ENCODE results near the gene IL1RAPL1. TPM values are rescaled to one million over a fixed set of nuclear protein-coding genes. Genes with fewer than 3 reads are reported as not detected.

IL1RAPL1 gene
- total RNA-seq, 2 experiments from 2014 or later, result not detected

DNA sequence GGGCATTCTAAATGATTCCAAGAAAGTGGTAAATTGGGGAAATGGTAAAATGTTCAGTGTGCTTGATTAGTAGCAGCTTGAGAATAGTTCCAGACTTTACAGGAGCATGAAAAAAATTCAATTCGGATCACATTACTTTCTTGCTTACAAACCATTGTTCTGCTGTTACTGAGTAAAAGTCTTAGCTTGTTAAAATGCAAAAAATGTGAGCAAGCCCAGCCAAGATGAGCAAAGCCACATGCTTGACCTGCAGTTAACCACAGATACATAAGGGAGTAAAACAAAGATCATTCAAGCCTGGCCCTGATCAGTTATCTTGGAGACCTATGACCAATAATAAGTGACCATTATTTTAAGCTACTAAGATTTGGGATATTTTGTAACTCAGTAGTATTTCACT lies 1065.2 kb downstream of the IL1RAPL1 start:
- DNase-seq (no peak), ATAC-seq (ENCODE audit: low read depth) (no peak)
- Mint-ChIP-seq H3K27me3 (no peaks in the 10 kb centered on the region), H3K4me3 (no peak overlapping the region), H3K4me1 (no peaks in the 10 kb centered on the region), H3K36me3 (no peaks in the 10 kb centered on the region), H3K27ac (no peak overlapping the region), H3K9me3 (no peaks in the 10 kb centered on the region)
- POLR2A ChIA-PET, result no interaction called here

DNA sequence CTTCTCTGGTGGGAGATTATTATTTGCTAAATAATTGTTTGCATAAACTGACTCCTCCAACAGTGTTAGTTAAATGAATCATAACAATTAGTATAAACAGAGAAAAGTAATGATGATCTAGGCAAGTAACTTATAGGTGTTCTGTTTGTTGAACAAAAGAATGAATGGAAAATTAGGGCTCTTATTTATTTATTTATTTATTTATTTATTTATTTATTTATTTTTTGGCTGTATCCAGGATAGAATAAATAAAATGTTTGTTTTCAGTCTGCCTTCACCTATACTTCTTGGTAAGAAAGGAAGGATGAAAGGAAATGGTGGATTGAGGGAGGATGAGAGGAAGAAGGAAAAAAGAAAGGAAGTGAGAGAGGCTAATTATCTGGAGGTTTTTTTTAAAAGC lies 1066.5 kb downstream of the IL1RAPL1 start:
- no peak overlapping the region for H3K27ac Mint-ChIP-seq
- no peaks in the 10 kb centered on the region for H3K27me3 Mint-ChIP-seq
- no peaks in the 10 kb centered on the region for H3K4me1 Mint-ChIP-seq
- H3K4me3 Mint-ChIP-seq, result no peak overlapping the region
- no peaks in the 10 kb centered on the region for H3K9me3 Mint-ChIP-seq
- ATAC-seq (ENCODE audit: low read depth), result no peak
- no peaks in the 10 kb centered on the region for H3K36me3 Mint-ChIP-seq
- POLR2A ChIA-PET, result no interaction called here
- no peak for DNase-seq

DNA sequence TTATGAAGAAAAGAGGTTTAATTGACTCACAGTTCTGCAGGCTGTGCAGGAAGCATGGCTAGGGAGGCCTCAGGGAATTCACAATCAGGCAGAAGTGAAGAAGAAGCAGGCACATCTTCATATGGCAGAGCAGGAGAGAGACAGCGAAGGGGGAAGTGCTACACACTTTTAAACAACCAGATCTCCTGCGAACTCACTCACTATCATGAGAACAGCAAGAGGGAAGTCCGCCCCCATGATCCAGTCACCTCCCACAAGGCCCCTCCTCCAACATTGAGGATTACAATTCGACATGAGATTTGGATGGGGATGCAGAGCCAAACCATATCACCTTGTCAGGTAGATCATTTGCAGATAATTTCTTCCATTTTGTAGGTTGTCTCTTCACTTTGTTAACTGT lies 1072.7 kb downstream of the IL1RAPL1 start:
- POLR2A ChIA-PET, result no interaction called here
- H3K9me3 Mint-ChIP-seq, result no peaks in the 10 kb centered on the region
- no peak for ATAC-seq (ENCODE audit: low read depth)
- no peak overlapping the region for H3K27ac Mint-ChIP-seq
- DNase-seq, result no peak
- no peaks in the 10 kb centered on the region for H3K36me3 Mint-ChIP-seq
- H3K27me3 Mint-ChIP-seq, result no peaks in the 10 kb centered on the region
- no peaks in the 10 kb centered on the region for H3K4me1 Mint-ChIP-seq
- no peak overlapping the region for H3K4me3 Mint-ChIP-seq

DNA sequence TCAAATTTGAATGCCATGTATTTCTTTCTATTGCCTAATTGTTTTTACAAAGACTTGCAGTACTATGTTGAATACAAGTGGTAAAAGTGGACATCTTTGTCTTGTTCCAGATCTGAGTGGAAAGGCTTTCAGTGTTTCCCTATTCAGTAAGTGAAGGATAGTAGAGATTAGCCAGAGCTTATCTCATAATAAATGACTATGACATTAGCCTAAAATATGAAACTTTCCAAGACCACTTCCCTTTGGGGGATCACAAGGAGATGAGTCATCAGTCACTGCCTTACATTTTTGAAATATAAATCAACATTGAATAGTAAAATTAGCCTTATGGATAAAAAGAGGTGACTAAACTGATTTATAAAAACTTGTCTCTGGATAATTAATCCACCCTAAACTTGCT lies 1074.0 kb downstream of the IL1RAPL1 start:
- H3K4me3 Mint-ChIP-seq, result no peak overlapping the region
- POLR2A ChIA-PET, result no interaction called here
- ATAC-seq (ENCODE audit: low read depth), result no peak
- no peak overlapping the region for H3K27ac Mint-ChIP-seq
- no peaks in the 10 kb centered on the region for H3K27me3 Mint-ChIP-seq
- no peaks in the 10 kb centered on the region for H3K36me3 Mint-ChIP-seq
- no peak for DNase-seq
- H3K4me1 Mint-ChIP-seq, result no peaks in the 10 kb centered on the region
- no peaks in the 10 kb centered on the region for H3K9me3 Mint-ChIP-seq

DNA sequence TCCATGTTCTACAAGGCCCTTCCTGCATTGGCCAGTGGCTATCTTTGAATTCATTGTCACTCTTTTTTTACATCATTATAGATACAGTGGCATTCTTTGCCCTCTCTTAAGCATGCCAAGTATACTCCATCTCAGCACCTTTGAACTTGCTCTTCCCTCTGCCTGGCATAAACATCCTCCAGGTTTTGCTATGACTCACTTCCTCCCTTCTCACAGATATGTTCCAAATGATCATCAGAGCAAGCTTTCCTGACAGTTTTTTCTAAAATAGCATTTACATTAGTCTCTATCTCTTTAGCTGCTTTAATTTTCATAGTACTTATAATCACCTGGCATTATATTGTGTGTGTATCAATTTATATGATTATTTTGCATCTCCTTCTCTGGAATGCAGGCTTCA lies 1074.9 kb downstream of the IL1RAPL1 start:
- H3K4me3 Mint-ChIP-seq, result no peak overlapping the region
- H3K27me3 Mint-ChIP-seq, result no peaks in the 10 kb centered on the region

DNA sequence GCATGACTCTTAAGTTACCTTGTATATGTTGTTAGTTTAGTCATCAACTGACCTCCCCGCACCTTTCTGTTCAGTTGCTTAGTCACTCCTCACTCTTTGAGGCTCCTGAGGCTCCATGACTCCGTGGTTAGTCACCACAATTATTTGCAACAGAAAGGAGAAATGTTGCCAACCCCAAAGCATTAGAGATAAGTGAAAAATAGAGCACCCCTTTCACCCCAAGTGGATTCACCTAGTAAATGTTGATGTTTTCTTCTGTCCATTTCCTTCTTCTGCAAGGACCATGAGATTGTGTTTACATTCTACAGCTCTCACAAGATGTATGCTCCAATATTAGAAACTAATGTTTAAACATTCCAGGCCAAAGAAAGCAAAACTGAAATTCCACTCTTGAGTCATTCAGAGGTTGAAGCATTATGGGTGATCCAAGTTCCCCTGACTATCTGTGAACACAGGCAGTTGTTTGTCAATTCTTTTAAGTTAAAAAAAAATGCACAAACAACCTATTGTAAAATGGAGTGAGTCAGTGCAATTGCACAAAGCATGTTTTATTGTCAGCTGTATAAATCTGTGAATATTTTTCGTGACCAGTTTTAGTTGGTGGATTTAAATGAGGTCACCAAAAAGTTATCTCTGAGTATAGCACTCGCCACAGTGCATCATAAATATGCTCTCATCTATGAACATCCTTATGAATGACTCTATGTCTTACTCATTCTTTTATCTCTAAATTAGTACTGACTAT lies 1075.7 kb downstream of the IL1RAPL1 start:
- H3K4me3 Mint-ChIP-seq, result no peak overlapping the region
- H3K27ac Mint-ChIP-seq, result no peak overlapping the region
- POLR2A ChIA-PET, result no interaction called here
- H3K27me3 Mint-ChIP-seq, result no peaks in the 10 kb centered on the region
- DNase-seq, result no peak
- no peaks in the 10 kb centered on the region for H3K36me3 Mint-ChIP-seq
- no peaks in the 10 kb centered on the region for H3K9me3 Mint-ChIP-seq
- H3K4me1 Mint-ChIP-seq, result no peaks in the 10 kb centered on the region
- no peak for ATAC-seq (ENCODE audit: low read depth)

More for the DNA sequence above, 1074.9 kb downstream of the IL1RAPL1 start:
- Mint-ChIP-seq H3K36me3 (no peaks in the 10 kb centered on the region), H3K9me3 (no peaks in the 10 kb centered on the region), H3K27ac (no peak overlapping the region), H3K4me1 (no peaks in the 10 kb centered on the region)
- no peak for ATAC-seq (ENCODE audit: low read depth)
- DNase-seq, result no peak
- POLR2A ChIA-PET, result no interaction called here

DNA sequence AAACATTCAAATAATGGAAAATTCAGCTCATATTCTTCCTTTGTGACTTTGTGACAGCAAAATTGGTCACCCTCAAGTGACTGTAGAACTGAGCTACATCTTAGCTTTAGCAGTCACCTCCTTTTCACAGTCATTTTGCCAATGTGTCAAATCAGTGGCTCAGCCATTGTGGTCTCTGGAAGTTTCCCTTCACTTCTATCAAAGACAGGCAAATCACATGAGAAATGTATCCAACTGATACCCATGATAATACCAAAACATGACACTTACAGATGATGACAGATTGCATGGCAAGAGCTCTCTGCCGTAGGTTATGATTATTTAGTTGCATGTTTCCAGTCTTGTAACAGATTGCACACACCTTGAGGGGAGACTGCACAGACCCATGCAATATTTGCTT lies 1078.3 kb downstream of the IL1RAPL1 start:
- ATAC-seq (ENCODE audit: low read depth) (no peak), DNase-seq (no peak)
- Mint-ChIP-seq H3K27me3 (no peaks in the 10 kb centered on the region), H3K9me3 (no peaks in the 10 kb centered on the region), H3K27ac (no peak overlapping the region), H3K4me3 (no peak overlapping the region), H3K4me1 (no peaks in the 10 kb centered on the region), H3K36me3 (no peaks in the 10 kb centered on the region)
- POLR2A ChIA-PET, result no interaction called here

DNA sequence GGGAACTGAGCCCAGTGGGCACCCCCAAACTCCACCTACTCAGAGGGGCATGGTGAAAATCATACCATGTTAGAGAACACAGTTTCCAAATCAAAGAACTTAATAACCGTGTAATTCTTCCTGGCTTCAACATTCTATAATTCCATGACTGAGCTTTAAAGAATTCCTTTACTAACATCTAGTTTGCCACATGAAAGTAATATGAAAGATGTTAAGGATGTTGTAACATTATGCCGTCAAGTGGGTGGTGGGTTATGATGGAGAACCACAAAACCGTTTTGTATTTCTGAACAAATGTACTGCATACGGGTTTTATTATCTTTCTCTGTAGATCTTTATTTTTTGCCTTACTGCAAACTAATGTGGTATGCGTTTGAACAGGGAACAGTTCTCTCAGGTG lies 1079.1 kb downstream of the IL1RAPL1 start:
- H3K4me3 Mint-ChIP-seq, result no peak overlapping the region

DNA sequence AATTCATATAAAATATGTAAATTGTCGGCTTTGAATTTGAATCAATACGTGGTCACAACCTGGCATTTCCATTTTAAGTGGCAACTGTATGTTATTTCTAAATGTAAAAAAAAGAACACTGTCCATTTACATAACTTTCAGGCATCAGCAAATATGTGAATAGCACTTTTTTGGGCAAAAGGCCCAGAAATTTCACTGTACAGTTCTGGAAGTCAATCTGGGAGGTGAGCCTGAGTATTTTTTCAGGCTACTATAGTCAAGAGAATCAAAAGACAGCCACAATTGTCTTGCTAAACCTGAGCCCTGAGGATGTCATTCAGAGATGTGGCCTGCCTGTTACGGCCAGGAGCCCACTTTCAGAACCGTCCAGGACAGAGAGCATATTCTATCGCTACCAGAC lies 1084.2 kb downstream of the IL1RAPL1 start:
- ATAC-seq (ENCODE audit: low read depth), result no peak
- Mint-ChIP-seq H3K36me3 (no peaks in the 10 kb centered on the region), H3K4me1 (no peaks in the 10 kb centered on the region), H3K27ac (no peak overlapping the region), H3K9me3 (no peaks in the 10 kb centered on the region), H3K27me3 (no peaks in the 10 kb centered on the region), H3K4me3 (no peak overlapping the region)
- POLR2A ChIA-PET, result no interaction called here
- DNase-seq, result no peak

More for the DNA sequence above, 1079.1 kb downstream of the IL1RAPL1 start:
- ATAC-seq (ENCODE audit: low read depth), result no peak
- DNase-seq, result no peak
- H3K9me3 Mint-ChIP-seq, result no peaks in the 10 kb centered on the region
- POLR2A ChIA-PET, result no interaction called here
- H3K27me3 Mint-ChIP-seq, result no peaks in the 10 kb centered on the region
- no peaks in the 10 kb centered on the region for H3K4me1 Mint-ChIP-seq
- no peak overlapping the region for H3K27ac Mint-ChIP-seq
- no peaks in the 10 kb centered on the region for H3K36me3 Mint-ChIP-seq

DNA sequence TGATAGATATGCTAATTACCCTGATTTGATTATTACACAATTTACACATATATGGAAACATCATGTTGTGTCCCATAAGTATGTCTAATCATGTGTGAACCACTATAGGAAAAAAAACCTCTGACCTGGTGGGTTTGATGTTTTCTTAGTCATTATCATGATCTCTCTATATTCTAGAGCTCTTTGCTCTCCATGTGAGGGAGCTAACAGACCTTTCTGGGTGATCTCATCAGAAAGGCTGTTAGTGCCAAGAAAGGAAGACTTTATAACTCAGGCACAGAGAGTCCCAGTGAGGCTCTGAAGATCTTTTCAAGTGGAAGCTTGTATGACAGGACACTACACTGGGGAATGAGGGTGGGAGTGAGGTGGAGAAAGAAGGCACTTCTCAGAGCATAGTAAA lies 1100.4 kb downstream of the IL1RAPL1 start:
- H3K9me3 Mint-ChIP-seq, result no peaks in the 10 kb centered on the region
- POLR2A ChIA-PET, result no interaction called here
- DNase-seq, result no peak
- H3K27ac Mint-ChIP-seq, result no peak overlapping the region
- ATAC-seq (ENCODE audit: low read depth), result no peak
- H3K4me3 Mint-ChIP-seq, result no peak overlapping the region
- no peaks in the 10 kb centered on the region for H3K36me3 Mint-ChIP-seq
- no peaks in the 10 kb centered on the region for H3K4me1 Mint-ChIP-seq
- peaks cover 1% of the 10 kb centered on the region for H3K27me3 Mint-ChIP-seq

DNA sequence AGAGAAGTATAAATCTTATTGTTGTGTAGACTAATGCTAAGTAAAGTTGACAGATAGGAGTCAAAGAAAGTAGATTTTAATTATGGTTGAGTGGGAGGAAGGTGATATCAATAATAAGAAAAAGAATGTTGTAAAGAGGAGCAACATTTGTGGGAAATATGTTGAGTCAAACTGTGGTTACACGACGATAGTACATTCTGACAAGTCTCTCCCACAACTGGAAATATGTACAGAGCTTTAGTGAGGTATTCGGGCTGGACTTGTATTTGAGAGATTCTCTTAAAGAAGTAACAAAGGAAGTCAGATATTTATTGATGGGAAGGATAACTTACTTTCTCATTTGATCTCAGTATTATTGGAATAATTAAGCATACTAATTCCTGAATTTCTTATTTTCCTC lies 1102.8 kb downstream of the IL1RAPL1 start:
- DNase-seq, result no peak
- Mint-ChIP-seq H3K4me3 (no peak overlapping the region), H3K9me3 (no peaks in the 10 kb centered on the region), H3K27ac (no peak overlapping the region), H3K27me3 (peaks cover 1% of the 10 kb centered on the region), H3K4me1 (no peaks in the 10 kb centered on the region), H3K36me3 (no peaks in the 10 kb centered on the region)
- POLR2A ChIA-PET, result no interaction called here
- ATAC-seq (ENCODE audit: low read depth), result no peak

DNA sequence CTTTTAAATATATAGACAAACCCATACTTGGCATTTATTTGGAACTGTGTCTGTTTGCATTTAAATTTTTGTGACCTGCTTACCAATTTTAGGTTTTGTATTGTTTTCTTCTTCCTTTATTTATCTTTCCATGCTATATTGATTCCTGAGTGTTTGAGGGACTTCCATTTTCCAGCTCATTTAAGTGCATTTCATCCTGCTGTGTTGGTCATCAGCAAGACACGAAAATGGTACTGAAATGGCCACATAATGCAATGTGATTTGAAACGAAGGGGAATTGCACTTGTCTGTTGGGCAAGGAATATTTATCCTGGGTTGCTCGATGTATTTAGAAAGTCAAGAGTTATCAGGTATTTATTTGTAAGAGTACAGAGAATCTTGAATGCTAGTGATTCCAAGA lies 1103.8 kb downstream of the IL1RAPL1 start:
- peaks cover 1% of the 10 kb centered on the region for H3K27me3 Mint-ChIP-seq
- POLR2A ChIA-PET, result no interaction called here
- H3K4me3 Mint-ChIP-seq, result no peak overlapping the region
- H3K9me3 Mint-ChIP-seq, result no peaks in the 10 kb centered on the region
- no peaks in the 10 kb centered on the region for H3K36me3 Mint-ChIP-seq
- H3K27ac Mint-ChIP-seq, result no peak overlapping the region
- no peak for DNase-seq
- H3K4me1 Mint-ChIP-seq, result no peaks in the 10 kb centered on the region
- no peak for ATAC-seq (ENCODE audit: low read depth)

DNA sequence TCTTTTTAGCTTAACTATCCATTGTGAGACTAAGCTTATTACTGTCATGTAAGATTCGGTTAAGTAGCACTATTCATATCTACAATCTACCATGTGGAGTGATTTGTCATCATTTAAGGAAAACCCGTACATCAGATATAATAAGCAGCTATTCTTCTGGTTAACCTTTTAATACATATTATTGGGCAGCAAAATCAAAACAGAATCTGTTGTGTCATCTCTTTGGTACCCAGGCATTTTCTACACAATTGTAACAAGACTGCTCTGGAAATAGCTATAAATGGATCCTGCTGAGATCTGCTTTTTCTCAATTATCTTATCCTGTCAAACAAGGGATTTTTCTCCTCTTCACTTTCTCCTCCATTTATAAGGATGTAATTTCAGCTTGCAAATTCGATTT lies 1106.7 kb downstream of the IL1RAPL1 start:
- ATAC-seq (ENCODE audit: low read depth) (no peak), DNase-seq (no peak)
- Mint-ChIP-seq H3K27ac (no peak overlapping the region), H3K36me3 (no peaks in the 10 kb centered on the region), H3K4me3 (no peak overlapping the region), H3K9me3 (no peaks in the 10 kb centered on the region), H3K4me1 (no peaks in the 10 kb centered on the region), H3K27me3 (no peaks in the 10 kb centered on the region)
- POLR2A ChIA-PET, result no interaction called here

DNA sequence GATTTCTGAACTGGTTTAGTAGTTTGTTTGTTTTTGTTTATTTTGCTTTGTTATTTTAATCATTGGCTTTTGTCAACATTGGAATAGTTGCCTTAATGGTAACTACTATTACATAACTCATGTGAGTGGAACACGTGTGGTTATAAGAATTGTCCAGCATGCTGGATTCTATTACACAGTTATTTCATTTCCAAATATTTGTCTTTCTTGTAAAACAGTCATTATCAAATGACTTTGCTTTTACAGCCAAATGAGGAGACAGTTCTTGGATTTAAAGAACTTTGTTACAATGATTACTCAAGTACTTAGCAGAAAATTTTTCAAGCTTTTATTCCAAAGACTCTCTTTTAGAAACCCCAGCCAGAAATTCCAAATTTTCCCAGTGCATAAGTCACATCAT lies 1112.0 kb downstream of the IL1RAPL1 start:
- DNase-seq (no peak), ATAC-seq (ENCODE audit: low read depth) (no peak)
- Mint-ChIP-seq H3K27ac (no peak overlapping the region), H3K4me3 (no peak overlapping the region), H3K9me3 (no peaks in the 10 kb centered on the region), H3K36me3 (no peaks in the 10 kb centered on the region), H3K4me1 (no peaks in the 10 kb centered on the region), H3K27me3 (no peaks in the 10 kb centered on the region)
- POLR2A ChIA-PET, result no interaction called here

DNA sequence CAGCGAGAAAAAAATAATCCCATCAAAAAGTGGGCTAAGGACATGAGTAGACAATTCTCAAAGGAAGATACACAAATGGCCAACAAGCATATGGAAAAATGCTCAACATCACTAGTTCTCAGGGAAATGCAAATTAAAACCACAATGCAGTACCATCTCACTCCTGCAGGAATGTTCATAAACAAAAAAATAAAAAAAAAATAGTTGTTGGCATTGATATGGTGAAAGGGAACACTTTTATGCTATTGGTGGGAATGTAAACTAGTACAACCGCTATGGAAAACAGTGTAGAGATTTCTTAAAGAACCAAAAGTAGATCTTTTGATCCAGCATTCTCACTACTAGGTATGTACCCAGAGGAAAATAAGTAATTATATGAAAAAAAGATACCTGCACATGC lies 1119.8 kb downstream of the IL1RAPL1 start:
- no peaks in the 10 kb centered on the region for H3K27me3 Mint-ChIP-seq
- no peaks in the 10 kb centered on the region for H3K36me3 Mint-ChIP-seq
- peaks cover 3% of the 10 kb centered on the region for H3K9me3 Mint-ChIP-seq
- no peak overlapping the region for H3K27ac Mint-ChIP-seq
- no peak for ATAC-seq (ENCODE audit: low read depth)
- POLR2A ChIA-PET, result no interaction called here
- no peaks in the 10 kb centered on the region for H3K4me1 Mint-ChIP-seq
- DNase-seq, result no peak
- no peak overlapping the region for H3K4me3 Mint-ChIP-seq
